Stomach (tissue), 9 donors: Measurements from ENCODE around the gene CACNA2D4. TPM values are rescaled to one million over a fixed set of nuclear protein-coding genes. Genes with fewer than 3 reads are reported as not detected.

Experiments
- DNase-seq, 2 donors: peaks; one replicate each; pipeline versions ENCODE4 v3.0.0 to v3.0.0-alpha.2; 2013 to 2019
- H3K27ac ChIP-seq, 5 donors: fragments of 200-600 bp in 4 of 5; sonication (generic) in 4 of 5; one replicate each; pipeline ENCODE4 v1.5.1; 2013 to 2019; ENCODE audit warnings: mild to moderate bottlenecking in 1 of 5, moderate library complexity in 1 of 5
- H3K27me3 ChIP-seq, 3 donors: fragments of 200-600 bp; sonication (generic); one replicate each; pipeline ENCODE4 v1.5.1; 2017 to 2019; ENCODE audit warnings: mixed run types in 1 of 3
- H3K36me3 ChIP-seq, 4 donors: fragments of 200-600 bp; sonication (generic); 1 replicate in 3 of 4; 2 replicates in 1 of 4; pipeline ENCODE4 v1.5.1; 2016 to 2019
- H3K4me1 ChIP-seq, 4 donors: fragments of 200-600 bp; sonication (generic); one replicate each; pipeline ENCODE4 v1.5.1; 2016 to 2019
- H3K4me3 ChIP-seq, 4 donors: fragments of 200-600 bp; sonication (generic) in 3 of 4; one replicate each; pipeline ENCODE4 v1.5.1; 2016 to 2019; ENCODE audit warnings: mild to moderate bottlenecking in 1 of 4
- H3K9me3 ChIP-seq, 4 donors: fragments of 200-600 bp; sonication (generic); one replicate each; pipeline ENCODE4 v1.5.1; 2016 to 2019
- EP300 ChIP-seq: sonication (generic); formaldehyde crosslinking; IDR thresholded peaks from one replicate; pipeline ENCODE4 v1.6.1; 2017; ENCODE audit warnings: antibody characterized with exemption
- POLR2A ChIP-seq, 4 donors: fragments of 450-650 bp; IDR thresholded peaks; one replicate each; pipeline ENCODE4 v1.6.1; 2016; ENCODE audit warnings: antibody characterized with exemption in 4 of 4, control low read depth in 2 of 4, mild to moderate bottlenecking in 1 of 4, moderate library complexity in 1 of 4
- POLR2AphosphoS5 ChIP-seq, 3 donors: sonication (generic); formaldehyde crosslinking; IDR thresholded peaks; one replicate each; pipeline ENCODE4 v1.6.1; 2016; ENCODE audit warnings: antibody characterized with exemption in 3 of 3
- WGBS, 5 donors: extraction: QIAGEN DNeasy Blood & Tissue Kit in 3 of 5; methylation state at CpG; one replicate each; pipeline versions ENCODE4 v1.1.5 to v1.1.7; 2013 to 2018; 5-methylcytosine and 5-hydroxymethylcytosine counted together
- intact Hi-C: fragments of 100-400 bp; cut with DNase I; formaldehyde crosslinking; loops from one replicate; pipeline ENCODE4 v1.15.1; 2023; ENCODE audit warnings: low total_unique reads
- polyA plus RNA-seq, 3 donors: library from polyadenylated mRNA; stranded (reverse); fragments of 200-250 nt; gene quantifications; one replicate each; pipeline ENCODE4 v1.2.3, GENCODE V29; 2013
- total RNA-seq, 5 donors: library from RNA; depleted of rRNA; stranded (reverse); fragments of >200 nt; gene quantifications; one replicate each; pipeline versions ENCODE4 v1.1.0 to v1.2.3, GENCODE V29; 2014 to 2016
- TF ChIP-seq, protein P1 (sequence below), 7 experiments: fragments of 450-650 bp in 4 of 7; fragments of 200-600 bp in 3 of 7; sonication (generic) in 3 of 7; IDR thresholded peaks; one replicate each; pipeline ENCODE4 v1.5.1; 2016 to 2019; ENCODE audit warnings: antibody characterized with exemption in 7 of 7, control low read depth in 2 of 7, mild to moderate bottlenecking in 1 of 7
- donor health status: healthy with polysubstance abuse.
- donor health status: Bipolar disorder and iron deficiency.
- donor health status: healthy.

CACNA2D4 gene
- total and polyA plus RNA-seq, 8 donors: 0.58 to 3.5 (median 1.8) TPM; not detected in 1

DNA sequence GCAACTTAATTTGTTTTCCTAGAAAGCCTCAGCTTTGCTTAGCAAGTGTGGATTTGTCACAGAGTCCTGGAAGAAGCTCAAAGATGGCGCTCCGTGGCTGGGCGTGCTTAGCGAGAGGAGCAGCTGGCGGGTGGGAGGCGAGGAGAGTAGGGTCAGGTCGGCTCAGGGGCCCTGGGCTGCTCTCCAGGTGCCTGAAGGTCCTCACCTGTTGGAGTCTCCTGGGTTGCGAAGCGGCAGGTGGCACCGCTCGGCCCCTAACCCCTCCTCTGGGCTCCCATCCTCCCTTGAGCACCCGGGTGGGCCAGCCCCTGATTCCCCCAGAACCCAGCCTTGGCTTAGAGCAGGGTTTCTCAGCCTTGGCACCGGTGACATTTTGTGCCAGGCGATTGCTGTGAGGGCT is 73.0 kb downstream of the CACNA2D4 start:
- Histone ChIP-seq H3K27me3 (peaks cover 0 to 41% (median 21%) of the 10 kb centered on the region in 3 donors), H3K4me3 (no peak overlapping the region), H3K9me3 (no peaks in the 10 kb centered on the region), H3K27ac (no peak overlapping the region), H3K4me1 (no peaks in the 10 kb centered on the region), H3K36me3 (no peaks in the 10 kb centered on the region)
- intact Hi-C loops: no loop called here
- DNase-seq: no peak
- TF ChIP-seq POLR2AphosphoS5 (IDR thresholded peaks at IDR 0.05) (no peak), EP300 (no peak), POLR2A (IDR thresholded peaks at IDR 0.05) (no peak)
- TF ChIP-seq, protein P1, sequence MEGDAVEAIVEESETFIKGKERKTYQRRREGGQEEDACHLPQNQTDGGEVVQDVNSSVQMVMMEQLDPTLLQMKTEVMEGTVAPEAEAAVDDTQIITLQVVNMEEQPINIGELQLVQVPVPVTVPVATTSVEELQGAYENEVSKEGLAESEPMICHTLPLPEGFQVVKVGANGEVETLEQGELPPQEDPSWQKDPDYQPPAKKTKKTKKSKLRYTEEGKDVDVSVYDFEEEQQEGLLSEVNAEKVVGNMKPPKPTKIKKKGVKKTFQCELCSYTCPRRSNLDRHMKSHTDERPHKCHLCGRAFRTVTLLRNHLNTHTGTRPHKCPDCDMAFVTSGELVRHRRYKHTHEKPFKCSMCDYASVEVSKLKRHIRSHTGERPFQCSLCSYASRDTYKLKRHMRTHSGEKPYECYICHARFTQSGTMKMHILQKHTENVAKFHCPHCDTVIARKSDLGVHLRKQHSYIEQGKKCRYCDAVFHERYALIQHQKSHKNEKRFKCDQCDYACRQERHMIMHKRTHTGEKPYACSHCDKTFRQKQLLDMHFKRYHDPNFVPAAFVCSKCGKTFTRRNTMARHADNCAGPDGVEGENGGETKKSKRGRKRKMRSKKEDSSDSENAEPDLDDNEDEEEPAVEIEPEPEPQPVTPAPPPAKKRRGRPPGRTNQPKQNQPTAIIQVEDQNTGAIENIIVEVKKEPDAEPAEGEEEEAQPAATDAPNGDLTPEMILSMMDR (IDR thresholded peaks at IDR 0.05): no peak
- 60 to 85% (median 83%) methylated on average over 3 to 14 of the region's 14 CpGs for WGBS, 5 donors

DNA sequence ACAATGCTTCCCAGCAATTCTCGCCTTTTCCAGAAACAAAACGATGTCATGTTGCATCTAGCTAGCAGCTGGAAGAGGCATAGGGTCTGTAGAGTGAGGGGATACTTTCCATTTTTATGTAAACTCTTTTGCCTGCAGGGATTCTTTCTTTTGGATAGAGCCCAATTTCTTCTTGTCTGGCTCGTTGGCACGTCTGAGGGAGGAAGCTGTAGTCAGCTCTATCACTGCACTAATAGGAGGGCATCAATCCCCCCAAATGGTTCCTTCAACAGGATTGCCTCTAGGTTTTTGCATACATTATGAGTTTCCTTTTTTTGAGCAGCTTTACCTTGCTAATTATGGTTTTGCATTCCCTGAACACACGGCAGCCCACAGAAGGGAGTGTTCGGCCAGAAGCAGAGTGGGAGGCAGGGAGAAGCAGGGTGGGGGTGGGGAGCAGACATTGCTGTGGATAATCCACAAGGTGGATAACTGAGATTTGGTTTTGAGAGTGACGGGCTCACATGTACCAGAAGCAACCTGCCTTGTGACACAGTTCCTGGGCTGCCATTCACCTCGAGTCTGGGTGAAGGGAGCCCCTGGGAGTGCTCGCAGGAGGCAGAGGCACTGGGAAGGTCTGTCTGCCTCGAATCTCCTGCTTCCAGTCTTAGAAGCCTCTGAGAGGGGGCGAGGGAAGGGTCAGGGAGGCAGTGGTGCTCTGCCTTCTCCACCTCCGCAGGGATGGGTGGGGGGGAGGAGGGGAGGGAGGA is 73.6 kb downstream of the CACNA2D4 start:
- no peak for TF ChIP-seq POLR2AphosphoS5 (IDR thresholded peaks at IDR 0.05)
- TF ChIP-seq, protein P1 (IDR thresholded peaks at IDR 0.05): no peak
- TF ChIP-seq EP300: no peak
- no peak for TF ChIP-seq POLR2A (IDR thresholded peaks at IDR 0.05)
- DNase-seq: no peak
- 39 to 54% (median 49%) methylated on average over 9 to 12 of the region's 12 CpGs for WGBS, 5 donors
- Histone ChIP-seq H3K36me3 (no peaks in the 10 kb centered on the region), H3K4me1 (no peaks in the 10 kb centered on the region), H3K4me3 (no peak overlapping the region), H3K9me3 (no peaks in the 10 kb centered on the region), H3K27me3 (peaks cover 0 to 41% (median 21%) of the 10 kb centered on the region in 3 donors), H3K27ac (no peak overlapping the region)
- intact Hi-C loops: no loop called here

DNA sequence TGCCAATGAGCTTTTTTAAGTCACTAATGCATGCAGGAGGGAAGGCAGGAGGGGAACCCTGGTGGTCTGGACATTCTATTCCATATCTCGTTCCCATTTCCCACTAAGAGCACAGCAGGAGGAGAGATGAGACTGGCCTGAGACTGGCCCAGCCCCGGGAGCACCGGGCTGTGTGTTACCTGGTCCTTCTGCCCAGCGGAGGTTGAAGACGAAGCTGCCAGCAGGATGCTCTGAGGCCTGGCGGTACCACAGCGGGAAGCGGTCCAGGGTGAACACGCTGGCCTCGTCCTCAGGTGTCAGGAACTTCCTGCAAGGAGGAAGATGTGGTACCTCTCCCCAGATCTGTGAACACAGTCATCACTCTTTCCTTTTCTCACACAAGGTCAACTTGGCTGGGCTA is 74.2 kb downstream of the CACNA2D4 start:
- no peak for DNase-seq
- TF ChIP-seq, protein P1 (IDR thresholded peaks at IDR 0.05): no peak
- TF ChIP-seq POLR2A (IDR thresholded peaks at IDR 0.05): no peak
- TF ChIP-seq POLR2AphosphoS5 (IDR thresholded peaks at IDR 0.05): no peak
- TF ChIP-seq EP300: no peak
- WGBS, 5 donors: 69 to 83% (median 73%) methylated on average over 10 of the region's 10 CpGs
- Histone ChIP-seq H3K4me1 (no peaks in the 10 kb centered on the region), H3K9me3 (no peaks in the 10 kb centered on the region), H3K36me3 (no peaks in the 10 kb centered on the region), H3K27ac (no peak overlapping the region), H3K27me3 (peaks cover 0 to 41% (median 21%) of the 10 kb centered on the region in 3 donors), H3K4me3 (no peak overlapping the region)
- intact Hi-C loops: no loop called here

- H3K4me3 ChIP-seq: no peak overlapping the region
- TF ChIP-seq EP300 (no peak), POLR2A (IDR thresholded peaks at IDR 0.05) (no peak), POLR2AphosphoS5 (IDR thresholded peaks at IDR 0.05) (no peak)
- TF ChIP-seq, protein P1 (IDR thresholded peaks at IDR 0.05): no peak
- no peaks in the 10 kb centered on the region for H3K36me3 ChIP-seq
- no peaks in the 10 kb centered on the region for H3K4me1 ChIP-seq
- intact Hi-C loops: no loop called here
- H3K9me3 ChIP-seq: no peaks in the 10 kb centered on the region
- 61 to 72% (median 70%) methylated on average over 2 to 3 of the region's 3 CpGs for WGBS, 5 donors
- H3K27me3 ChIP-seq: peaks cover 0 to 41% (median 21%) of the 10 kb centered on the region in 3 donors
- no peak overlapping the region for H3K27ac ChIP-seq
- DNase-seq: no peak
These were observed 74.8 kb downstream of the CACNA2D4 start for GRCh38 chr12:1843641-1844005.
